ENCODE results near the gene SATB1.

DNA sequence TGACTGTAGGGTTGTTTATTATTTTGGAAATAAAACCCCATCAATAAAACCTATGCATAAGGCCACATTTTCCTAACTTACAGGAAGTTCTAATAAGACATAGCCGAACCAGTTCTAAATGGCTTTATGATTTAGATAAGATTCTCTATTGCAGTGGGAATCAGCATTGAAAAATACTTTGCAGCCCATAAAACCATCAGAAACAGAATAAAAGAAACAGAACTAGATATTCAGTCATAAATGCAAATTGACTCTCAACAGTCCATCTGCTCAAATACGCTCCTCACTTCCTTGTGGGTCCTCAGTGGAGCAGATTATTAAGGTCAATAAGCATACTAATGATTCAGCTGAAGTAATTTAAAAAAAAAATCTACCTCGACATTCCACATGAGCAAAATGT, 8.8 kb downstream of the SATB1 start:
- no peak for TF ChIP-seq EZH2 (optimal IDR thresholded peaks at IDR 0.05; ENCODE audit: low read depth, low read length)
- TF ChIP-seq, protein P1, sequence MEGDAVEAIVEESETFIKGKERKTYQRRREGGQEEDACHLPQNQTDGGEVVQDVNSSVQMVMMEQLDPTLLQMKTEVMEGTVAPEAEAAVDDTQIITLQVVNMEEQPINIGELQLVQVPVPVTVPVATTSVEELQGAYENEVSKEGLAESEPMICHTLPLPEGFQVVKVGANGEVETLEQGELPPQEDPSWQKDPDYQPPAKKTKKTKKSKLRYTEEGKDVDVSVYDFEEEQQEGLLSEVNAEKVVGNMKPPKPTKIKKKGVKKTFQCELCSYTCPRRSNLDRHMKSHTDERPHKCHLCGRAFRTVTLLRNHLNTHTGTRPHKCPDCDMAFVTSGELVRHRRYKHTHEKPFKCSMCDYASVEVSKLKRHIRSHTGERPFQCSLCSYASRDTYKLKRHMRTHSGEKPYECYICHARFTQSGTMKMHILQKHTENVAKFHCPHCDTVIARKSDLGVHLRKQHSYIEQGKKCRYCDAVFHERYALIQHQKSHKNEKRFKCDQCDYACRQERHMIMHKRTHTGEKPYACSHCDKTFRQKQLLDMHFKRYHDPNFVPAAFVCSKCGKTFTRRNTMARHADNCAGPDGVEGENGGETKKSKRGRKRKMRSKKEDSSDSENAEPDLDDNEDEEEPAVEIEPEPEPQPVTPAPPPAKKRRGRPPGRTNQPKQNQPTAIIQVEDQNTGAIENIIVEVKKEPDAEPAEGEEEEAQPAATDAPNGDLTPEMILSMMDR (IDR thresholded peaks at IDR 0.05; ENCODE audit: low read length) = no peak
